Subcutaneous abdominal adipose tissue (tissue), 5 donors: Measurements from ENCODE around the gene IL36A.

ENCODE experiments used
- H3K27ac ChIP-seq: one replicate; pipeline ENCODE4 v1.7.0; 2013; ENCODE audit warnings: low read depth, mild to moderate bottlenecking, inconsistent platforms, low read length, moderate library complexity
- H3K27me3 ChIP-seq, 5 donors: one replicate each; pipeline ENCODE4 v1.7.0; 2013; ENCODE audit warnings: low read length in 5 of 5, inconsistent platforms in 1 of 5; ENCODE audit not compliant: control insufficient read depth in 5 of 5, insufficient read depth in 4 of 5
- H3K36me3 ChIP-seq, 5 donors: one replicate each; pipeline ENCODE4 v1.7.0; 2013; ENCODE audit warnings: low read length in 5 of 5; ENCODE audit not compliant: control insufficient read depth in 5 of 5, insufficient read depth in 5 of 5
- H3K4me1 ChIP-seq, 5 donors: one replicate each; pipeline ENCODE4 v1.7.0; 2013; ENCODE audit warnings: low read length in 5 of 5, mild to moderate bottlenecking in 3 of 5, moderate library complexity in 1 of 5; ENCODE audit not compliant: control insufficient read depth in 5 of 5, insufficient read depth in 5 of 5
- H3K4me3 ChIP-seq, 5 donors: one replicate each; pipeline ENCODE4 v1.7.0; 2013; ENCODE audit warnings: low read length in 5 of 5, low read depth in 1 of 5
- H3K9ac ChIP-seq, 5 donors: one replicate each; pipeline ENCODE4 v1.7.0; 2013; ENCODE audit warnings: low read length in 5 of 5, mild to moderate bottlenecking in 4 of 5, moderate library complexity in 3 of 5
- H3K9me3 ChIP-seq, 5 donors: one replicate each; pipeline ENCODE4 v1.7.0; 2013; ENCODE audit warnings: low read length in 5 of 5; ENCODE audit not compliant: control insufficient read depth in 5 of 5
- donor health status: healthy.
- donor health status: healthy.
- donor health status: healthy.
- donor health status: healthy.
- donor health status: healthy.

Gene IL36A

DNA sequence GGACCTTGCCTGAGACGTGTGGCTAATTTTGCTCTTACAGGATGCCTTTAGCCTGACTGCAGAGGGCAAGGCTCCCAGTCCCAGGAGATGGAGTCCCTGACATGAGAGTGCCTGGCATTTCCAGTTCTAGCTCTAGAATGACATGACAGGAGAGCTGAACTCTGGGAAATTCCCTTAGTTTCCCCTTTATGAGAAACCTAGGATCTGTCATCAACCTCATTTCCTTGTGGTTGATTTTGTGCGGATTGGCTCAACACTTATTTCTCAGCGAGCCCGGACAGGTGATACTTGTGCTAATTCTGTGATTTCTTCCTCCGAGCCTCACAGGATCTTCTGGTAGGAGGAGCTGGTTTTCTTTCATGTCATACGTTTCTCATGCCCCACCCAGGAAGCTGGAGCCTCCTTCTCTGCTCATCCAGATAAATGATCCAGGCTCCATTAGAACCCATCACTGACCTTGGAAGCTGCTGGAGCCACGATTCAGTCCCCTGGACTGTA is 27.7 kb upstream of the IL36A start, which contains the start of gene IL36G:
IL36G (plus strand) TSS at position 448 of the 498 bp plus-strand sequence. CDS start 633 bp downstream, outside the sequence.
- Histone ChIP-seq H3K27me3 (peaks cover 0 to 7% (median 0%) of the 10 kb centered on the region in 5 donors), H3K27ac (no peak within 1 kb of the TSS)

DNA sequence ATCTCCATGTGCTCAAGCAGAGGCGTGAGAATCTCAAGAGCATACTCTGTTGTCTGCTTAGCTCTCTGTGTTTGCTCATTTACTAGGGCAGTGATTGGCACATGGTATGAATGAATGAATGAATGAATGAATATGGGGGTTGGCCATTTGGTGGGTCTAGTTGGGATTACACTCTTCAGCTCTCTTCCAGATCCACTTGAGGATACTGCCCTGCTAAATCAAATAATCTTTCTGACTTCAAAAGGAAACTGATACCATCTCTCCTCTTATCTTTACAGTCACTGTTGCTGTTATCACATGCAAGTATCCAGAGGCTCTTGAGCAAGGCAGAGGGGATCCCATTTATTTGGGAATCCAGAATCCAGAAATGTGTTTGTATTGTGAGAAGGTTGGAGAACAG is 25.5 kb upstream of the IL36A start:
- Histone ChIP-seq H3K36me3 (no peaks in the 10 kb centered on the region), H3K4me3 (no peak overlapping the region), H3K9me3 (no peaks in the 10 kb centered on the region), H3K27me3 (peaks cover 0 to 7% (median 0%) of the 10 kb centered on the region in 5 donors), H3K9ac (no peak overlapping the region), H3K4me1 (no peaks in the 10 kb centered on the region), H3K27ac (no peak overlapping the region)

More for the DNA sequence above, 27.7 kb upstream of the IL36A start, which contains the start of gene IL36G:
- H3K36me3 ChIP-seq, result no peaks in the 10 kb centered on the region
- H3K4me1 ChIP-seq, result no peaks in the 10 kb centered on the region
- H3K9me3 ChIP-seq, result no peaks in the 10 kb centered on the region
- H3K9ac ChIP-seq, result no peak within 1 kb of the TSS
- H3K4me3 ChIP-seq, result no peak within 1 kb of the TSS

GRCh38 chr2:112980537-112980936 is 24.7 kb upstream of the IL36A start:
- Histone ChIP-seq H3K27me3 (peaks cover 0 to 7% (median 0%) of the 10 kb centered on the region in 5 donors), H3K9me3 (no peaks in the 10 kb centered on the region), H3K27ac (no peak overlapping the region), H3K9ac (no peak overlapping the region), H3K36me3 (no peaks in the 10 kb centered on the region), H3K4me1 (no peaks in the 10 kb centered on the region), H3K4me3 (no peak overlapping the region)

- H3K27me3 ChIP-seq, result no peaks in the 10 kb centered on the region
- H3K36me3 ChIP-seq, result no peaks in the 10 kb centered on the region
- H3K4me1 ChIP-seq, result no peaks in the 10 kb centered on the region
- no peak overlapping the region for H3K27ac ChIP-seq
- H3K9ac ChIP-seq, result no peak overlapping the region
- H3K9me3 ChIP-seq, result peaks cover 0 to 4% (median 3%) of the 10 kb centered on the region in 5 donors
- H3K4me3 ChIP-seq, result no peak overlapping the region
Observed at GRCh38 chr2:112985090-112985489, 20.2 kb upstream of the IL36A start.

DNA sequence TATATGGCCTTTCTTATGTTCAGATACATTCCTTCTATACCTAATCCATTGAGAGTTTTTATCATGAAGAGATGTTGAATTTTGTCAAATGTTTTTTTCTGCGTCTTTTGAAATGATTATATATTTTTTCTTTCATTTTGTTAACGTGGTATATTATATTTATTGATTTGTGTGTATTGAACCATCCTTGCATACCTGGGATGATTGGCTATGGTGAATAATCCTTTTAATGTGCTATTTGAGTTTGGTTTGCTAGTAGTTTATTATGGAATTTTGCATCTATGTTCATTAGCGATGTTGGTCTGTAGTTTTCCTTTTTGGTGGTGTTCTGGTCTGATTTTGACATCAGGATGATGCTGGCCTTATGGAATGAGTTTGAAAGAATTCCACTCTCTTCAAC is 15.6 kb upstream of the IL36A start:
- Histone ChIP-seq H3K4me1 (no peaks in the 10 kb centered on the region), H3K27ac (no peak overlapping the region), H3K9me3 (peaks cover 9 to 18% (median 16%) of the 10 kb centered on the region in 5 donors), H3K9ac (no peak overlapping the region), H3K36me3 (no peaks in the 10 kb centered on the region), H3K27me3 (peaks cover 0 to under 1% (median 0%) of the 10 kb centered on the region in 5 donors), H3K4me3 (no peak overlapping the region)

GRCh38 chr2:112993831-112994230 is 11.4 kb upstream of the IL36A start:
- Histone ChIP-seq H3K27me3 (peaks cover 0 to 8% (median 0%) of the 10 kb centered on the region in 5 donors), H3K4me1 (no peaks in the 10 kb centered on the region), H3K4me3 (no peak overlapping the region), H3K9me3 (peaks cover 9 to 18% (median 15%) of the 10 kb centered on the region in 5 donors), H3K27ac (no peak overlapping the region), H3K36me3 (no peaks in the 10 kb centered on the region), H3K9ac (no peak overlapping the region)

DNA sequence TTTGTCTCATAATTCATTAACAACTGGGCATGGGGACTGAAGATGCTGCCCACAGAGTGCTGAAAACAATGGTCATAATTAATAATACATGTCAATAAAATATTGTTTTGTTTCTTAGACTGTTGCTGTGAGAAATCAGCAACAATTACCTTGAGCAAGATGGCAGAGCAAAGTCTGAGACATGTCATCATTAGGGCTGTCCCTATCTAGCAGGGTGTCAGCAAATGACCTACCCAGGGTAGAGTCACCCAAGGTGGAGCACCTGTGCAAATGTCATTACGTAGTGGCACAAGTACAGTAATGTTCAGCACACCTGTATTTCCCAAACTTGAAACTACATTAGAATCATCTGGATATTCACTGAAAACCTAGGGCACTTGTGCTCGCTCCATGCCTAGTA is 10.6 kb upstream of the IL36A start:
- peaks cover 0 to 8% (median 0%) of the 10 kb centered on the region in 5 donors for H3K27me3 ChIP-seq
- H3K36me3 ChIP-seq, result no peaks in the 10 kb centered on the region
- H3K9ac ChIP-seq, result no peak overlapping the region
- H3K27ac ChIP-seq, result no peak overlapping the region
- H3K9me3 ChIP-seq, result peaks cover 9 to 23% (median 16%) of the 10 kb centered on the region in 5 donors
- H3K4me1 ChIP-seq, result no peaks in the 10 kb centered on the region
- H3K4me3 ChIP-seq, result no peak overlapping the region

GRCh38 chr2:112995346-112995920 is 9.8 kb upstream of the IL36A start:
- Histone ChIP-seq H3K4me3 (no peak overlapping the region), H3K27me3 (peaks cover 0 to 8% (median 0%) of the 10 kb centered on the region in 5 donors), H3K9ac (no peak overlapping the region), H3K27ac (no peak overlapping the region), H3K9me3 (peaks cover 10 to 28% (median 24%) of the 10 kb centered on the region in 5 donors), H3K4me1 (no peaks in the 10 kb centered on the region), H3K36me3 (no peaks in the 10 kb centered on the region)

DNA sequence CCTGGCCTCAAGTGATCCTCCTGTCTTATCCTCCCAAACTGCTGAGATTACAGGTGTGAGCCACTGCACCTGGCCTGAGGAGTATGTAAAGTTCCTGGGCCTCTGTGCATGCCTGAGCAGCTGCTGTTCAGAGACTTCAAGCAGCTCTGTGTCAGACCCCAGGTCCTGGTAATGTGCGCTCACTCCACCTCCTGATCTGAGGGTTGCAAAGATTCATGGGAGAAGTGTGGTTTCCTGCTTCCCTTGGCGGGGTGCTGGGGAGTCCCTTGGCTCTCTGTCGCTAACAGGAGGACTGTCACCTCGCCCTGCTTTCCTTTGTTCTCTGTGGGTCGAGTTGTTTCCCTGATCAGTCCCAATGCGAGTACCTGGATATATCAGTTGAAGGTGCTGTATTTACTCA is 8.6 kb upstream of the IL36A start:
- Histone ChIP-seq H3K27me3 (peaks cover 0 to 8% (median 0%) of the 10 kb centered on the region in 5 donors), H3K27ac (no peak overlapping the region), H3K36me3 (no peaks in the 10 kb centered on the region), H3K9ac (no peak overlapping the region), H3K4me1 (no peaks in the 10 kb centered on the region), H3K4me3 (no peak overlapping the region), H3K9me3 (peaks cover 11 to 38% (median 29%) of the 10 kb centered on the region in 5 donors)

- H3K27ac ChIP-seq, result no peak overlapping the region
- H3K9me3 ChIP-seq, result peaks cover 8 to 38% (median 27%) of the 10 kb centered on the region in 5 donors
- no peaks in the 10 kb centered on the region for H3K36me3 ChIP-seq
- H3K4me3 ChIP-seq, result no peak overlapping the region
- no peaks in the 10 kb centered on the region for H3K4me1 ChIP-seq
- no peak overlapping the region for H3K9ac ChIP-seq
- peaks cover 0 to 8% (median 0%) of the 10 kb centered on the region in 5 donors for H3K27me3 ChIP-seq
Observed at GRCh38 chr2:112997151-112997550, 8.1 kb upstream of the IL36A start.
